Caco-2 (cell line): ENCODE measurements around the gene FIBCD1. TPM values are rescaled to one million over a fixed set of nuclear protein-coding genes. Genes with fewer than 3 reads are reported as not detected.

ENCODE experiments used
- BruUV-seq: library from RNA; stranded (reverse); fragments of 400-500 nt; replicated peaks from 2 replicates; lab custom pipeline; 2021; lab: Mats Ljungman, UMichigan
- CTCF ChIA-PET: fragments of 300-600 bp; sonication (Branson Sonifier 250); formaldehyde crosslinking; loops from one replicate; lab custom pipeline; 2022; ENCODE audit warnings: antibody characterized with exemption; lab: Charles Lee
- POLR2A ChIA-PET: fragments of 300-600 bp; sonication (Branson Sonifier 250); formaldehyde crosslinking; loops from one replicate; lab custom pipeline; 2022; ENCODE audit warnings: antibody characterized with exemption; lab: Charles Lee
- DNase-seq, 2 experiments: peaks; one replicate each; pipeline versions ENCODE4 v3.0.0 to v3.0.0-alpha.2; 2020 to 2022
- H3K27me3 ChIP-seq: replicated peaks from 2 replicates; pipeline ENCODE4 v1.6.0; 2011; ENCODE audit warnings: low read length; ENCODE audit not compliant: control insufficient read depth, insufficient read depth
- H3K36me3 ChIP-seq: 2 replicates; pipeline ENCODE4 v1.5.1; 2011; ENCODE audit warnings: low read length; ENCODE audit not compliant: control insufficient read depth, insufficient read depth
- H3K4me1 ChIP-seq: fragments of 250-450 bp; sonication (Bioruptor Pico); 2 replicates; pipeline ENCODE4 v1.5.1; 2020; ENCODE audit warnings: mild to moderate bottlenecking
- H3K4me3 ChIP-seq: 2 replicates; pipeline ENCODE4 v1.5.1; 2011; ENCODE audit warnings: low read depth, mild to moderate bottlenecking, control low read depth, low read length
- H3K9me3 ChIP-seq: fragments of 250-450 bp; sonication (Bioruptor Pico); 2 replicates; pipeline ENCODE4 v1.5.1; 2020; ENCODE audit warnings: mild to moderate bottlenecking, moderate library complexity
- H3K27ac Mint-ChIP-seq: one replicate; pipeline ENCODE4 v1.8.0; 2022; ENCODE audit warnings: mixed read lengths; ENCODE audit not compliant: unreplicated experiment
- H3K27me3 Mint-ChIP-seq: one replicate; pipeline ENCODE4 v1.8.0; 2022; ENCODE audit warnings: mixed read lengths; ENCODE audit not compliant: insufficient read depth, unreplicated experiment
- H3K36me3 Mint-ChIP-seq: one replicate; pipeline ENCODE4 v1.8.0; 2022; ENCODE audit warnings: mild to moderate bottlenecking, mixed read lengths; ENCODE audit not compliant: insufficient read depth, unreplicated experiment
- H3K4me1 Mint-ChIP-seq: one replicate; pipeline ENCODE4 v1.8.0; 2022; ENCODE audit warnings: low read depth, mixed read lengths; ENCODE audit not compliant: unreplicated experiment
- H3K4me3 Mint-ChIP-seq: one replicate; pipeline ENCODE4 v1.8.0; 2022; ENCODE audit warnings: mild to moderate bottlenecking, moderate library complexity, mixed read lengths; ENCODE audit not compliant: unreplicated experiment
- H3K9me3 Mint-ChIP-seq: one replicate; pipeline ENCODE4 v1.8.0; 2022; ENCODE audit warnings: mixed read lengths; ENCODE audit not compliant: unreplicated experiment
- CTCF ChIP-seq, 2 experiments: fragments of 200-600 bp in 1 of 2; IDR thresholded peaks; 1 replicate in 1 of 2; 2 replicates in 1 of 2; pipeline versions ENCODE4 v1.5.1 to v1.8.0; 2011 to 2022; ENCODE audit warnings: antibody characterized with exemption in 1 of 2, control low read depth in 1 of 2, inconsistent platforms in 1 of 2, low read depth in 1 of 2, low read length in 1 of 2, mild to moderate bottlenecking in 1 of 2, moderate library complexity in 1 of 2; ENCODE audit not compliant: insufficient read depth in 1 of 2, severe bottlenecking in 1 of 2, unreplicated experiment in 1 of 2
- intact Hi-C: fragments of 100-400 bp; cut with micrococcal nuclease; formaldehyde crosslinking; loops from one replicate; pipeline ENCODE4 v1.10.0; 2022; ENCODE audit not compliant: unreplicated experiment
- total RNA-seq: library from RNA; stranded (reverse); gene quantifications from 2 replicates; pipeline ENCODE4 v1.2.3, GENCODE V29; 2022

Gene FIBCD1
- total RNA-seq, 1 experiment from 2014 or later: not detected

GRCh38 chr9:130963337-130963908 lies 24.4 kb upstream of the FIBCD1 start:
- Mint-ChIP-seq H3K4me3 (no peak overlapping the region), H3K27ac (no peak overlapping the region), H3K36me3 (peaks cover 18% of the 10 kb centered on the region), H3K4me1 (no peaks in the 10 kb centered on the region), H3K9me3 (peaks cover 9% of the 10 kb centered on the region), H3K27me3 (no peaks in the 10 kb centered on the region)
- CTCF ChIA-PET: no interaction called here
- Histone ChIP-seq H3K9me3 (peaks cover 10% of the 10 kb centered on the region; the same call in 1 of the 2 replicates), H3K36me3 (no peaks in the 10 kb centered on the region), H3K4me3 (no peak overlapping the region), H3K27me3 (no peaks in the 10 kb centered on the region), H3K4me1 (no peaks in the 10 kb centered on the region)
- DNase-seq: no peak
- BruUV-seq: no TSS peak
- POLR2A ChIA-PET: no interaction called here
- intact Hi-C loops: no loop called here
- TF ChIP-seq CTCF (IDR thresholded peaks at IDR 0.05; ENCODE audit: insufficient read depth in 1 of 2, low read depth in 1 of 2, low read length in 1 of 2, severe bottlenecking in 1 of 2, unreplicated experiment in 1 of 2): no peak

GRCh38 chr9:130962418-130963316 lies 23.6 kb upstream of the FIBCD1 start:
- ChIA-PET CTCF (no interaction called here), POLR2A (no interaction called here)
- Histone ChIP-seq H3K4me3 (no peak overlapping the region), H3K9me3 (peaks cover 10% of the 10 kb centered on the region; the same call in 1 of the 2 replicates), H3K27me3 (no peaks in the 10 kb centered on the region), H3K36me3 (no peaks in the 10 kb centered on the region), H3K4me1 (no peaks in the 10 kb centered on the region)
- Mint-ChIP-seq H3K9me3 (peaks cover 11% of the 10 kb centered on the region), H3K36me3 (peaks cover 23% of the 10 kb centered on the region), H3K27ac (no peak overlapping the region), H3K4me3 (no peak overlapping the region), H3K27me3 (no peaks in the 10 kb centered on the region), H3K4me1 (no peaks in the 10 kb centered on the region)
- BruUV-seq: no TSS peak
- intact Hi-C loops: no loop called here
- TF ChIP-seq CTCF (IDR thresholded peaks at IDR 0.05; ENCODE audit: insufficient read depth in 1 of 2, low read depth in 1 of 2, low read length in 1 of 2, severe bottlenecking in 1 of 2, unreplicated experiment in 1 of 2): no peak
- DNase-seq: no peak

GRCh38 chr9:130961511-130962300 lies 22.7 kb upstream of the FIBCD1 start:
- no peaks in the 10 kb centered on the region for H3K4me1 ChIP-seq
- intact Hi-C loops: no loop called here
- no peaks in the 10 kb centered on the region for H3K27me3 ChIP-seq
- POLR2A ChIA-PET: no interaction called here
- peaks cover 10% of the 10 kb centered on the region; the same call in 1 of the 2 replicates for H3K9me3 ChIP-seq
- no peak overlapping the region for H3K4me3 Mint-ChIP-seq
- BruUV-seq: no TSS peak
- DNase-seq: no peak
- H3K4me1 Mint-ChIP-seq: no peaks in the 10 kb centered on the region
- H3K9me3 Mint-ChIP-seq: peaks cover 11% of the 10 kb centered on the region
- no peaks in the 10 kb centered on the region for H3K27me3 Mint-ChIP-seq
- TF ChIP-seq CTCF (IDR thresholded peaks at IDR 0.05; ENCODE audit: insufficient read depth in 1 of 2, low read depth in 1 of 2, low read length in 1 of 2, severe bottlenecking in 1 of 2, unreplicated experiment in 1 of 2): no peak
- H3K4me3 ChIP-seq: no peak overlapping the region
- H3K36me3 Mint-ChIP-seq: peaks cover 23% of the 10 kb centered on the region
- no peak overlapping the region for H3K27ac Mint-ChIP-seq
- CTCF ChIA-PET: no interaction called here
- no peaks in the 10 kb centered on the region for H3K36me3 ChIP-seq
